Lung (tissue), 12 donors: Measurements from ENCODE around the gene RAB13. TPM values are rescaled to one million over a fixed set of nuclear protein-coding genes. Genes with fewer than 3 reads are reported as not detected.

Experiments used
- ATAC-seq: fragments of 200-7000 bp; cut with Tn5 transposase; one replicate; pipeline ENCODE4 v1.9.1; 2020; ENCODE audit warnings: moderate number of reproducible peaks; ENCODE audit not compliant: insufficient read depth, low FRiP score
- DNase-seq, 3 donors: peaks; one replicate each; pipeline ENCODE4 v3.0.0-alpha.2; 2013 to 2017
- H3K27ac ChIP-seq, 2 donors: one replicate each; pipeline ENCODE4 v1.5.1; 2013; ENCODE audit warnings: mild to moderate bottlenecking in 2 of 2, moderate library complexity in 2 of 2, control low read depth in 1 of 2, inconsistent platforms in 1 of 2, low read depth in 1 of 2, low read length in 1 of 2
- H3K27me3 ChIP-seq, 3 donors: one replicate each; pipeline ENCODE4 v1.5.1; 2013; ENCODE audit warnings: low read length in 2 of 3; ENCODE audit not compliant: control insufficient read depth in 3 of 3, insufficient read depth in 3 of 3
- H3K36me3 ChIP-seq, 4 donors: one replicate each; pipeline ENCODE4 v1.5.1; 2013; ENCODE audit warnings: low read length in 4 of 4, mild to moderate bottlenecking in 1 of 4, moderate library complexity in 1 of 4; ENCODE audit not compliant: control insufficient read depth in 4 of 4, insufficient read depth in 4 of 4
- H3K4me1 ChIP-seq, 5 donors: one replicate each; pipeline ENCODE4 v1.5.1; 2013; ENCODE audit warnings: low read length in 5 of 5, mild to moderate bottlenecking in 2 of 5, moderate library complexity in 1 of 5; ENCODE audit not compliant: control insufficient read depth in 5 of 5, insufficient read depth in 5 of 5
- H3K4me3 ChIP-seq: one replicate; pipeline ENCODE4 v1.5.1; 2013; ENCODE audit warnings: mild to moderate bottlenecking, control low read depth, moderate library complexity
- H3K9ac ChIP-seq, 2 donors: one replicate each; pipeline ENCODE4 v1.5.1; 2013; ENCODE audit warnings: low read length in 2 of 2, control low read depth in 1 of 2; ENCODE audit not compliant: insufficient read depth in 1 of 2
- H3K9me3 ChIP-seq, 4 donors: one replicate each; pipeline ENCODE4 v1.5.1; 2013; ENCODE audit warnings: low read length in 3 of 4, mild to moderate bottlenecking in 1 of 4, moderate library complexity in 1 of 4; ENCODE audit not compliant: control insufficient read depth in 4 of 4, insufficient read depth in 3 of 4
- WGBS, 2 donors: extraction: QIAGEN DNeasy Blood & Tissue Kit; methylation state at CpG; one replicate each; pipeline ENCODE4 v1.1.7; 2013; 5-methylcytosine and 5-hydroxymethylcytosine counted together
- polyA plus RNA-seq, 2 donors: library from polyadenylated mRNA; stranded (reverse); fragments of 200-250 nt; gene quantifications; one replicate each; pipeline ENCODE4 v1.2.1, GENCODE V29; 2013
- total RNA-seq, 2 donors: library from RNA; depleted of rRNA in 1 of 2; stranded (reverse); fragments of >200 nt in 1 of 2; gene quantifications; one replicate each; pipeline ENCODE4 v1.2.1, GENCODE V29; 2014 to 2021
- TF ChIP-seq, protein P1 (sequence below): IDR thresholded peaks from 2 replicates; pipeline ENCODE4 v1.5.1; 2012; ENCODE audit warnings: mild to moderate bottlenecking; ENCODE audit errors: control extremely low read depth, extremely low read depth
- donor health status: control.
- donor health status: control.
- donor health status: Bipolar disorder and iron deficiency.
- donor health status: healthy.
- donor health status: DM: yes; HTN: yes; CAD: no.

The RAB13 gene
- total and polyA plus RNA-seq, 4 donors = 54.6 to 229 (median 138) TPM

DNA sequence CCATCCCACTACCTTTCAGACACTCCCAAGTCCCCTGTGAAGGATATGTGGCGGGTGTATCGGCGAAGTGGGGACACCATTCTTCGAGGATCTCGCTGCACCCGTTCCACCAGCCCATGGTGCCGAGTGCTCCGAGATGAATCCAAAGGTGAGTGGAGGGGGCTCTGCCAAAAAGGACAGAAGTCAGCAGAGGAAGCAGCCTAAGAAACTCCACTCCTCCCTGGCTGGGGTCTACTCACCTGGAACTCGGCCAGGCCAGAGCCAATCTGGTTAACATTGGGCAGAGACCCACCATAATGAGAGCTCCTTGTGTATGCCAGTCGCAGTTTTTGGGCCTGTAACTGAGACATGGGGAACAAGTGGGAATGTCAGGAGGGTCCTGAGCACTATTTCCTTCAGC is 31.3 kb downstream of the RAB13 start:
- Histone ChIP-seq H3K4me3 (no peak overlapping the region), H3K9ac (no peak overlapping the region), H3K27ac (no peak overlapping the region), H3K27me3 (no peaks in the 10 kb centered on the region), H3K9me3 (no peaks in the 10 kb centered on the region), H3K36me3 (peaks cover 14 to 36% (median 28%) of the 10 kb centered on the region in 4 donors), H3K4me1 (peaks cover 9 to 31% (median 11%) of the 10 kb centered on the region in 5 donors)
- DNase-seq (no peak), ATAC-seq (no peak)
- TF ChIP-seq, protein P1, sequence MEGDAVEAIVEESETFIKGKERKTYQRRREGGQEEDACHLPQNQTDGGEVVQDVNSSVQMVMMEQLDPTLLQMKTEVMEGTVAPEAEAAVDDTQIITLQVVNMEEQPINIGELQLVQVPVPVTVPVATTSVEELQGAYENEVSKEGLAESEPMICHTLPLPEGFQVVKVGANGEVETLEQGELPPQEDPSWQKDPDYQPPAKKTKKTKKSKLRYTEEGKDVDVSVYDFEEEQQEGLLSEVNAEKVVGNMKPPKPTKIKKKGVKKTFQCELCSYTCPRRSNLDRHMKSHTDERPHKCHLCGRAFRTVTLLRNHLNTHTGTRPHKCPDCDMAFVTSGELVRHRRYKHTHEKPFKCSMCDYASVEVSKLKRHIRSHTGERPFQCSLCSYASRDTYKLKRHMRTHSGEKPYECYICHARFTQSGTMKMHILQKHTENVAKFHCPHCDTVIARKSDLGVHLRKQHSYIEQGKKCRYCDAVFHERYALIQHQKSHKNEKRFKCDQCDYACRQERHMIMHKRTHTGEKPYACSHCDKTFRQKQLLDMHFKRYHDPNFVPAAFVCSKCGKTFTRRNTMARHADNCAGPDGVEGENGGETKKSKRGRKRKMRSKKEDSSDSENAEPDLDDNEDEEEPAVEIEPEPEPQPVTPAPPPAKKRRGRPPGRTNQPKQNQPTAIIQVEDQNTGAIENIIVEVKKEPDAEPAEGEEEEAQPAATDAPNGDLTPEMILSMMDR = no peak
- WGBS, 2 donors = 92 to 94% methylated on average over 10 of the region's 10 CpGs

DNA sequence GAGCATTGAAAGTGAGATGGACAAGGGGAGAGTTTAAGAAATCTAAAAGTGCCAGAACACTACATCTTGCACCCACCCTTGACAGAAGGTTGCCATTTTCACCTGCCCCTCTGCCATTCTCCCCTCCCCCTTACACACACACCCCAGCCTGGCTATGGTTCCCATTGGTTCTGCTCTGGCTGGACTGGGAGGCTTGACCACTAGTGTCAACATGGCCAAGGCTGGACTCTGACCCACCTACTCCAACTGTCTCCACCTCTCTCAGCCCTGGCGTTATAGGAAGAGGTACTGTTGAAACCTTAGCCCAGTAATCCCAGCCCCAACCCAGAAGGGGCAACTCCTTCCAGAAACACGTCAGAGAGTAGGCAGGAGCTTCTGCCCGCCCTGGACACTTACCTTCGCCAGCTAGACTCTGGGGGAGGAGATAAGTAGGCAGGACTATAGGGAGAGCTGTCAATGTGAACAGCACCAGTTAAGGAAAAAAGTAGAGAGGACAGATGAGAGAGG is 32.2 kb downstream of the RAB13 start:
- 81 to 86% methylated on average over 4 of the region's 4 CpGs for WGBS, 2 donors
- Histone ChIP-seq H3K27ac (no peak overlapping the region), H3K27me3 (no peaks in the 10 kb centered on the region), H3K4me3 (no peak overlapping the region), H3K9me3 (no peaks in the 10 kb centered on the region), H3K36me3 (peaks cover 14 to 41% (median 31%) of the 10 kb centered on the region in 4 donors), H3K4me1 (peaks cover 3 to 21% (median 9%) of the 10 kb centered on the region in 5 donors), H3K9ac (no peak overlapping the region)
- ATAC-seq (no peak), DNase-seq (no peak)
- TF ChIP-seq, protein P1 = no peak

DNA sequence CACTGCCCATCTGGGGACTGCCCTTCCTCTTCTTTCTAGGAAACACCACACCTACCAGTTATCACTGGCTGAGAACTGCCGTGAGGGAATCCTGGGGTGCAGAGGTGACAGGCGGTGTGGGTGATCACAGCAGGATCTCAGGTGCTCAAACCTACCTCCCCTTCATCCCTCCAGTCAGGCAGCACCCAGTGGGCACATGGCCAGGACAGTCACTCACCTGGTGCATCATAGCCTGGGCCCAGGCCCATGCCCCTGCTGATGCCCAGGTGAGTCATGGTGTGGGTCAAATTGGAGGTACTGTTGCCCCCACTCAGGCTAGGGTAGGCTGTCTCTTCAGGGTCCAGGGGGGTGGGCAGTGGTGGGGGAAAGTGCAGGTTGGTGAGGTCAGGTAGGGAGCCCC is 34.3 kb downstream of the RAB13 start:
- TF ChIP-seq, protein P1 = no peak
- Histone ChIP-seq H3K4me1 (peaks cover 0 to 10% (median 6%) of the 10 kb centered on the region in 5 donors), H3K27me3 (no peaks in the 10 kb centered on the region), H3K36me3 (peaks cover 14 to 51% (median 34%) of the 10 kb centered on the region in 4 donors), H3K9me3 (no peaks in the 10 kb centered on the region), H3K9ac (no peak overlapping the region), H3K27ac (no peak overlapping the region), H3K4me3 (no peak overlapping the region)
- ATAC-seq (no peak), DNase-seq (no peak)
- WGBS, 2 donors = 97 to 100% methylated on average over 2 of the region's 2 CpGs

DNA sequence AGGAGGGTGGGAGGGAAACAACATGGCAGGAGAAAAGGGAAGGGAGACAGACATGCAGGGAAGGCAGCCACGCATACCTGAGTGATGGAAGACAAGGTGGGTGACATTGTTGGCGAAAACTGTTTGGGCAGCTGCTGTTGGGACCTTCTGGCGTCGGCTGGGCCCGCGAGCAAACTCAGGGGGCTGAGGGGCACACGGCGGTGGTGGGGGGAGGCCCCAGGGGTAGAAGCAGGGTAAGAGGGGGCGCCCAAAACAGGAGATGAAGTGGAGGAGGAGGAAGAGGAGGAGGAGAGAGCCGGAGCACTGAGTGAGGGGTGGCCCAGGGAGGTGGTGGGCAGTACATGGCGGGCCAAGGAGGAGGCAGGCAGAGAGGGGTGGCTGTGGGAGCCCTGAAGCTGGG is 35.0 kb downstream of the RAB13 start:
- ATAC-seq = no peak
- Histone ChIP-seq H3K9me3 (no peaks in the 10 kb centered on the region), H3K4me1 (peaks cover 0 to 7% (median 4%) of the 10 kb centered on the region in 5 donors), H3K4me3 (no peak overlapping the region), H3K36me3 (peaks cover 14 to 51% (median 34%) of the 10 kb centered on the region in 4 donors), H3K27me3 (no peaks in the 10 kb centered on the region), H3K27ac (no peak overlapping the region), H3K9ac (no peak overlapping the region)
- no peak for DNase-seq
- TF ChIP-seq, protein P1 = no peak
- WGBS, 2 donors = 94 to 96% methylated on average over 11 of the region's 11 CpGs
